Endothelial cell of umbilical vein (primary cell): ENCODE measurements around the gene GPR42. TPM values are rescaled to one million over a fixed set of nuclear protein-coding genes. Genes with fewer than 3 reads are reported as not detected.

ENCODE experiments used
- BruUV-seq: library from RNA; stranded (reverse); fragments of 400-500 nt; replicated peaks from 2 replicates; lab custom pipeline; 2021; lab: Mats Ljungman, UMichigan
- CTCF ChIA-PET: fragments of 300-600, 350-600 bp; sonication (Branson Sonifier 250); formaldehyde crosslinking; loops from one replicate; lab custom pipeline; 2021; ENCODE audit warnings: antibody characterized with exemption, inconsistent platforms; lab: Charles Lee
- POLR2A ChIA-PET: fragments of 300-600, 350-600 bp; sonication (Branson Sonifier 250); formaldehyde crosslinking; loops from one replicate; lab custom pipeline; 2021; ENCODE audit warnings: antibody characterized with exemption, inconsistent platforms; lab: Charles Lee
- DNase-seq: peaks from one replicate; pipeline ENCODE4 v3.0.0-alpha.2; 2011; ENCODE audit warnings: low read depth, low spot score
- FAIRE-seq: peaks from 2 replicates; lab custom pipeline; 2011; peaks lifted over from hg19 to GRCh38; lab: Jason Lieb, UNC
- H2AFZ ChIP-seq: 2 replicates; pipeline ENCODE4 v1.6.0; 2012; ENCODE audit warnings: low read depth, low read length, control low read depth, inconsistent platforms
- H3K27ac ChIP-seq: 2 replicates; pipeline ENCODE4 v1.5.1; 2011; ENCODE audit warnings: low read depth, mild to moderate bottlenecking, control low read depth, low read length, moderate library complexity; ENCODE audit not compliant: insufficient read depth
- H3K27me3 ChIP-seq, 2 experiments: 2 replicates each; pipeline versions ENCODE4 v1.6.0 to v1.6.1; 2011; ENCODE audit warnings: low read length in 2 of 2, mixed read lengths in 1 of 2; ENCODE audit not compliant: control insufficient read depth in 2 of 2, insufficient read depth in 2 of 2
- H3K36me3 ChIP-seq, 2 experiments: 2 replicates in 1 of 2; 3 replicates in 1 of 2; pipeline ENCODE4 v1.5.1; 2011; ENCODE audit warnings: low read length in 2 of 2, mild to moderate bottlenecking in 1 of 2, moderate library complexity in 1 of 2; ENCODE audit not compliant: control insufficient read depth in 2 of 2, insufficient read depth in 2 of 2; ENCODE audit errors: extremely low read depth in 1 of 2
- H3K4me1 ChIP-seq: 3 replicates; pipeline ENCODE4 v1.5.1; 2011; ENCODE audit warnings: mild to moderate bottlenecking, low read length; ENCODE audit not compliant: control insufficient read depth, insufficient read depth; ENCODE audit errors: extremely low read depth
- H3K4me2 ChIP-seq: 2 replicates; pipeline ENCODE4 v1.6.1; 2011; ENCODE audit warnings: low read length, control low read depth, mixed read lengths; ENCODE audit not compliant: insufficient read depth
- H3K4me3 ChIP-seq, 3 experiments: fragments of 200-600 bp in 1 of 3; sonication (generic), shearing (Covaris generic) in 1 of 3; replicated peaks in 1 of 3; 2 replicates each; pipeline ENCODE4 v1.5.1; 2011 to 2016; ENCODE audit warnings: control low read depth in 3 of 3, low read length in 3 of 3, mild to moderate bottlenecking in 2 of 3, inconsistent platforms in 1 of 3, low read depth in 1 of 3, moderate library complexity in 1 of 3; ENCODE audit not compliant: insufficient read depth in 1 of 3
- H3K79me2 ChIP-seq: 2 replicates; pipeline ENCODE4 v1.6.0; 2012; ENCODE audit warnings: low read length, inconsistent platforms; ENCODE audit not compliant: control insufficient read depth, insufficient read depth
- H3K9ac ChIP-seq: replicated peaks from 2 replicates; pipeline ENCODE3; 2011; ENCODE audit warnings: low read length, control low read depth; ENCODE audit not compliant: insufficient read depth; ENCODE audit errors: extremely low read depth
- H3K9me1 ChIP-seq: replicated peaks from 3 replicates; pipeline ENCODE4 v1.6.0; 2011; ENCODE audit warnings: mild to moderate bottlenecking, low read length; ENCODE audit not compliant: control insufficient read depth, insufficient read depth; ENCODE audit errors: extremely low read depth
- H3K9me3 ChIP-seq: replicated peaks from 2 replicates; pipeline ENCODE4 v1.5.1; 2012; ENCODE audit warnings: low read length, inconsistent platforms; ENCODE audit not compliant: control insufficient read depth, insufficient read depth
- H4K20me1 ChIP-seq: replicated peaks from 2 replicates; pipeline ENCODE3; 2011; ENCODE audit warnings: mild to moderate bottlenecking, low read length; ENCODE audit not compliant: control insufficient read depth, insufficient read depth; ENCODE audit errors: extremely low read depth
- EZH2 ChIP-seq: IDR thresholded peaks from 2 replicates; pipeline ENCODE4 v1.6.1; 2012; ENCODE audit warnings: borderline replicate concordance, low read depth, mild to moderate bottlenecking, moderate library complexity, low read length, inconsistent platforms; ENCODE audit not compliant: severe bottlenecking
- FOS ChIP-seq: IDR thresholded peaks from 2 replicates; pipeline ENCODE4 v1.6.1; 2011; ENCODE audit warnings: mild to moderate bottlenecking, low read length, moderate library complexity, borderline replicate concordance; ENCODE audit not compliant: insufficient read depth
- GATA2 ChIP-seq: IDR thresholded peaks from 2 replicates; pipeline ENCODE4 v1.7.0; 2011; ENCODE audit warnings: low read depth, mild to moderate bottlenecking, moderate library complexity, mixed read lengths, low read length; ENCODE audit not compliant: insufficient read length, insufficient read depth
- JUN ChIP-seq: IDR thresholded peaks from 2 replicates; pipeline ENCODE4 v1.6.1; 2011; ENCODE audit warnings: borderline replicate concordance, low read depth; ENCODE audit not compliant: insufficient read length, insufficient read depth
- MAX ChIP-seq: IDR thresholded peaks from 2 replicates; pipeline ENCODE4 v1.6.1; 2011; ENCODE audit not compliant: insufficient read depth, insufficient read length
- MYC ChIP-seq: IDR thresholded peaks from one replicate; pipeline ENCODE4 v1.6.1; 2011; ENCODE audit warnings: mild to moderate bottlenecking, low read depth, low read length
- POLR2A ChIP-seq: IDR thresholded peaks from 2 replicates; pipeline ENCODE4 v1.6.1; 2012; ENCODE audit warnings: low read depth, mild to moderate bottlenecking, control low read depth, low read length
- POLR2AphosphoS5 ChIP-seq: IDR thresholded peaks from 2 replicates; pipeline ENCODE4 v1.6.1; 2012; ENCODE audit warnings: low read depth, mild to moderate bottlenecking, control low read depth, low read length, moderate library complexity; ENCODE audit not compliant: insufficient read depth
- dilution Hi-C: fragments of 300-500 bp; cut with MboI; formaldehyde crosslinking; loops from one replicate; pipeline ENCODE4 v1.15.0; 2019; ENCODE audit warnings: low sequenced_read_pairs; ENCODE audit not compliant: extremely low pct_ligation_motif_present
- intact Hi-C: fragments of 100-400 bp; cut with micrococcal nuclease; formaldehyde crosslinking; loops from one replicate; pipeline ENCODE4 v1.10.0; 2022
- polyA plus RNA-seq, 4 experiments: library from polyadenylated mRNA; depleted of rRNA in 3 of 4; stranded (reverse) in 3 of 4; unstranded in 1 of 4; fragments of >200 nt; gene quantifications; 2 replicates each; pipeline versions ENCODE4 v1.2.1 to v1.2.3, GENCODE V29; 2011 to 2012; ENCODE audit warnings: missing spikeins in 1 of 4
- total RNA-seq: library from RNA; stranded (reverse); gene quantifications from 2 replicates; pipeline ENCODE4 v1.2.3, GENCODE V29; 2021
- TF ChIP-seq, protein P1 (sequence below), 2 donors: IDR thresholded peaks; 1 replicate in 1 of 2; 2 replicates in 1 of 2; pipeline ENCODE4 v1.5.1; 2011; ENCODE audit warnings: low read length in 2 of 2, mild to moderate bottlenecking in 2 of 2, moderate library complexity in 2 of 2, control low read depth in 1 of 2, inconsistent platforms in 1 of 2, low read depth in 1 of 2; ENCODE audit not compliant: insufficient read depth in 1 of 2; ENCODE audit errors: extremely low read depth in 1 of 2

The GPR42 gene
- total and polyA plus RNA-seq, 2 donors (not counting 3 experiments of a cell fraction or from before 2014, with no cell fraction given) = not detected

DNA sequence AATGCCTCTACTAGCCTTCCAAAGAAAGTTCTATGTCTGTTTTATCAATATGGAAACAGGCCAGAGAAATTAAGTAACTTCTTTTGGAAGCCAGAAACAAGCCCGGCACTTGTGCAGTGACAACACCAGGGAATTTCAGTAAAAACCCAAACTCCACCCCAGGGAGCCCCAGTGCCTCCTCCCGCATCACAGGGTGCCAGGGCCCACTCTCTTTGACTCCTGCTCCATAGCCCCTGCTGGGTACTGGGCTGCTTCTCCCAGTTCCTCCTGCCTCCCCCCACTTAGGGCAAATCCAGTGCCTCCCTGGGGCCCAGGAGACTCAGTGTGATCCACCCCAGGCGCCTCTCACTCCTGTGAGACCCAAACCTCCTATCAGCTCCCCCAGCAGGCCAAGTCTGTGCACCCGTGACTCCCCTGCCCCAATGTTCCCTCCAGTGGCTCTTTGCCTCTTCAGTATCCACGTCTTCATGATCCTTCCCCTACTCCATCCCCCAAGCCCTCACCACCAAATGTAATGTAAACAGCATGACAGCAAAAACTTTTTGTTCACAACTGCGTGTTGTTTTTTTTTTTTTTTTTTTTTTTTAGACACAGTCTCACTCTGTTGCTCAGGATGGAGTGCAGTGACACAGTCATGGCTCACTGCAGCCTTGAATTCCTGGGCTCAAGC lies 14.9 kb upstream of the GPR42 start:
- no peaks in the 10 kb centered on the region for H3K79me2 ChIP-seq
- H3K9me3 ChIP-seq = no peaks in the 10 kb centered on the region
- BruUV-seq = no TSS peak
- intact Hi-C loops = no loop called here
- H3K4me1 ChIP-seq = no peaks in the 10 kb centered on the region
- DNase-seq (no peak), FAIRE-seq (no peak)
- H3K4me2 ChIP-seq = no peak overlapping the region
- dilution Hi-C loops = no loop called here
- no peaks in the 10 kb centered on the region for H3K36me3 ChIP-seq
- TF ChIP-seq MYC (no peak), EZH2 (no peak), GATA2 (no peak), JUN (no peak), FOS (no peak), POLR2AphosphoS5 (no peak), MAX (no peak), POLR2A (no peak)
- TF ChIP-seq, protein P1, sequence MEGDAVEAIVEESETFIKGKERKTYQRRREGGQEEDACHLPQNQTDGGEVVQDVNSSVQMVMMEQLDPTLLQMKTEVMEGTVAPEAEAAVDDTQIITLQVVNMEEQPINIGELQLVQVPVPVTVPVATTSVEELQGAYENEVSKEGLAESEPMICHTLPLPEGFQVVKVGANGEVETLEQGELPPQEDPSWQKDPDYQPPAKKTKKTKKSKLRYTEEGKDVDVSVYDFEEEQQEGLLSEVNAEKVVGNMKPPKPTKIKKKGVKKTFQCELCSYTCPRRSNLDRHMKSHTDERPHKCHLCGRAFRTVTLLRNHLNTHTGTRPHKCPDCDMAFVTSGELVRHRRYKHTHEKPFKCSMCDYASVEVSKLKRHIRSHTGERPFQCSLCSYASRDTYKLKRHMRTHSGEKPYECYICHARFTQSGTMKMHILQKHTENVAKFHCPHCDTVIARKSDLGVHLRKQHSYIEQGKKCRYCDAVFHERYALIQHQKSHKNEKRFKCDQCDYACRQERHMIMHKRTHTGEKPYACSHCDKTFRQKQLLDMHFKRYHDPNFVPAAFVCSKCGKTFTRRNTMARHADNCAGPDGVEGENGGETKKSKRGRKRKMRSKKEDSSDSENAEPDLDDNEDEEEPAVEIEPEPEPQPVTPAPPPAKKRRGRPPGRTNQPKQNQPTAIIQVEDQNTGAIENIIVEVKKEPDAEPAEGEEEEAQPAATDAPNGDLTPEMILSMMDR (IDR thresholded peaks at IDR 0.05; ENCODE audit: extremely low read depth in 1 of 2, insufficient read depth in 1 of 2, low read depth in 1 of 2, low read length in 2 of 2) = no peak
- no peak overlapping the region for H2AFZ ChIP-seq
- no peaks in the 10 kb centered on the region for H4K20me1 ChIP-seq
- no peak overlapping the region for H3K27ac ChIP-seq
- no peak overlapping the region for H3K9ac ChIP-seq
- H3K9me1 ChIP-seq = no peaks in the 10 kb centered on the region
- no peaks in the 10 kb centered on the region for H3K27me3 ChIP-seq
- ChIA-PET CTCF (interaction anchor here (0.6 to 6.9 kb wide), 3 partner anchors 7 to 363 kb away, joined by 3 to 118 read pairs (median 3); no protein-coding TSS in a partner anchor), POLR2A (no interaction called here)
- no peak overlapping the region for H3K4me3 ChIP-seq
